Measurements from ENCODE around the gene PLCL1.

- TF ChIP-seq CTCF (IDR thresholded peaks at IDR 0.05) (no peak), POLR2A (IDR thresholded peaks at IDR 0.05) (no peak)
Observed at GRCh38 chr2:198040835-198041234, 236.4 kb downstream of the PLCL1 start.

All from adrenal gland (tissue), 5 donors.